OCI-M2 (cell line): ENCODE data around the gene INS.
A peak's percentile ranks its signal among the peaks of the same experiment; 100 is the strongest.

Experiments
- DNase-seq: peaks from one replicate; lab custom pipeline; 2025; ENCODE audit not compliant: unreplicated experiment; lab: John Stamatoyannopoulos, UW

Gene INS

DNA sequence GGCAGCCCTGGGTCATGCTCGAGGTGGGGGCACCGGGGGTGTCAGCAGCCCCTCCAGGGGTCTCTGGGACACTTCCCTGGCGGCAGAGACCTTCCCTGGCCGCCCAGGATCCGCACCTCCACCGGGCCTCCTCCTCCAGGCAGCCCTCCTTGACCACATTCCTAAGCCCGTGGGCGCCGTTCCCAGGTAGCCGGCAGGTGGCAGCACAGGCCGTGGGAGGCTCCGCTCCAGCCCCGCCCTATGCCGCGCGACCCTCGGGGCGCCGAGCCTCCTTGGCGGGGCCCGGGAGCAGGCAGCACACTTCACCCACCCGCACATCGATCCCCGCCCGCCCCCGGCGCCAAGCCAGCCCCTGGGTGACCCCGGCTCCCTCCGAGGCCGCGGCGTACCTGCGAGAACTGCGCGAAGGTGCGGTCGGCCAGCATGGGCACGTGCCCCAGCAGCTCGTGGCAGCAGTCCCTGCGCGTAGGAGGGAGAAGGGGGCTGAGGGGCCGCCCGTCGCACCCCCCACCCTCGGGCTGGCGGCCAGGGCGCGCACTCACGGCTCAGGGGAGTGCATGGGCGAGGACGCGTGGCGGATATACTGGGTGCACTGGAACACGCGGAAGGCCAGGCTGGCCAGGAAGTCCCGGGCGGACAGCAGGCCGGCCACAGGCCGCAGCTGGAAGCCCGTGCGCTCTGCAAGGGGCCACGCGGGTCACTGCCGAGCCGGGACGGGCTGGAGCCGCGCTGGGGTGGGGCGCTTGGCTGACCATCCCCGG is 5.3 kb upstream of the INS start:
- no peak for DNase-seq

GRCh38 chr11:2165571-2165970 is 4.6 kb upstream of the INS start:
- DNase-seq = no peak

DNA sequence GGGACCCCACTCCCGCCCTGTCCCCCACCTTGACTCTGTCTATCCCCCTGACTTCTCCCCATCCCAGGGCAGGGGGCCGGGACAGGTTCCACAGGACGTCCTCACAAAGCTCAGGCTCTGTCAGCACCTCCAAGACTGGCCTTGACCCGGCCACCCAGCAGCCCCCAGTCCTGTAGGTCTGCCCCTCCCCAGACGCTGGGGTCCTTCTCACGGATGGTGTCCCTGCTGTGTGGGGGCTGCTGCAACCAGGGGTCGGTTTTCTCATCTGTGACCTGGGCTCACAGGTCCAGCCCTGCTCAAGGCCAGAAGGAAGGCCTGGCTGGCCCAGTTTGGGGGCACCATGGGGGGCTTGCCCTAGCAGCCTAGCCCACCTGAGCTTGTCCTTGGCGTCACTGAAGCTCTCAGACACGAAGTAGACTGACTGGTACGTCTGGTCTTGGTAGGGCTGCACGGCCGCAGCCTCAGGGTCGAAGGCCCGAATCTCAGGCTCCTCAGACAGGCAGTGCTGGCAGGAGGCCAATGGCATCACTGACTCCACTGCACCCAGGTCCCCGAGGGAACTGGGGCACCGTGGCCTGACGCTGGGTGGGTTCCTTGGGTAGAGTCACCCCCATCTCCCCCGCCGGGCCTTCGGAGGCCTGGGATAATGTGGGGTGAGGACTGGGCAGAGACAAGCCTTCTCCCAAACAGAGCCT is 4.0 kb upstream of the INS start:
- no peak for DNase-seq

DNA sequence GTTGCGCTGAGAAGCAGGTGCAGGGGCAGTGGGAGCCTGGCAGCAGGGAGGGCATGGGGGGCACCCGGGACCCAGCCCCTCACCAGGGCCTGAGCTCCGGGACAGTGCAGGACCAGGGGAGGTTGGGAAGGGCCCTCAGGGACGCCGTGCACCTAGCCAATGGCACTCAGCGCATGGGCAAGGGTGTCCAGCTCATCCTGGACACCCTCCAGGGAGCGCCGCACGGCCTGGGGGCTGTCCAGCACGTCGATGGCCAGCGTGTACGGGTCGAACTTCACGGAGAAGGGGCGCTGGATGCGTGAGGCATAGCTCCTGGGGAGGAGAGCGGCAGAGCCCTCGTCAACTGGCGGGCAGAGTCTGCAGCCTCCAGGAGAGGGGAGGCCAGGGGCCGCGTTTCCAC is 3.1 kb upstream of the INS start:
- DNase-seq = no peak

- no peak for DNase-seq
Observed at GRCh38 chr11:2163428-2163978, 2.5 kb upstream of the INS start.

GRCh38 chr11:2159536-2160413 is 1.2 kb downstream of the INS start:
- DNase-seq = no peak

DNA sequence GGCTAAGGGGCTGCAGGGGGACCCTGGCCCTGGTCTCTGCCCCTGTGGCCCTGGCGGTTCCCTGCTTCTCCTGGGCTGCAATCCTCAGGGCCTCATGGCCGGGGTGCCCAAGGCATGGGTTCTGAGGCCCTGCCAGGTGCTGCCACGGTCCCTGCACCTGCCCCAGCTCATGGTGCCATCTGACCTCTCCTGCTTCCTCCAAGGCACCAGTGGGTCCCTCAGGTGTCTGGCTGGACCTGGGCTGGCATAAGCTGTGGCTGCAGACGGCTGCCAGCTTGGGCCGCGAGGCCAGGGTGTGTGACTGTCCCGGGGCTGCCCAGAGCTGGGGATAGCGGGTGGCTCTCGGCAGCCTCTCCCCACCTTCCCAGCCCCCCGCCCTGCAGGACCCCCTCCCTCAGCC is 2.0 kb downstream of the INS start:
- no peak for DNase-seq

DNA sequence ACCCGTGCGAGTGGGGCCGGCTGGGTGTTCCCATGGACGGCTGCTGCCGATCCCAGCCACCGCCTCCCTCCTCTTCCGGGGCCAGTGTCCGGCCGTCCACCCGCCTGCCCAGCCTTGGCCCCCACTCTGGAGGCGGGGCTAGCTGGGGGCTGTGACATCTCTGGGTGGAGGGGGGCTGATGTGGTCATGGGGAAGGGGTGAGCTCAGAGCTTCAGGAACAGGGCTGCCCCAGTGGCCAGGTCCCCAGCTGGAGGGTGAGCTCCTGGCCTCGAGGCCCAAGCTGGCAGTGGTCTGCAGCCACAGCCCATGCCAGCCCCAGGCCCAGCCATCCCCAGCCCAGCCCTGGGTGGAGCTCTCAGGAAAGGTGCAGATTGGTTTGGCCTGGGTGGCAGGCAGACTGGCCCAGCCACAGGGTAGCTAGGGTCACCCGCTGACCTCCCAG is 2.7 kb downstream of the INS start:
- no peak for DNase-seq

DNA sequence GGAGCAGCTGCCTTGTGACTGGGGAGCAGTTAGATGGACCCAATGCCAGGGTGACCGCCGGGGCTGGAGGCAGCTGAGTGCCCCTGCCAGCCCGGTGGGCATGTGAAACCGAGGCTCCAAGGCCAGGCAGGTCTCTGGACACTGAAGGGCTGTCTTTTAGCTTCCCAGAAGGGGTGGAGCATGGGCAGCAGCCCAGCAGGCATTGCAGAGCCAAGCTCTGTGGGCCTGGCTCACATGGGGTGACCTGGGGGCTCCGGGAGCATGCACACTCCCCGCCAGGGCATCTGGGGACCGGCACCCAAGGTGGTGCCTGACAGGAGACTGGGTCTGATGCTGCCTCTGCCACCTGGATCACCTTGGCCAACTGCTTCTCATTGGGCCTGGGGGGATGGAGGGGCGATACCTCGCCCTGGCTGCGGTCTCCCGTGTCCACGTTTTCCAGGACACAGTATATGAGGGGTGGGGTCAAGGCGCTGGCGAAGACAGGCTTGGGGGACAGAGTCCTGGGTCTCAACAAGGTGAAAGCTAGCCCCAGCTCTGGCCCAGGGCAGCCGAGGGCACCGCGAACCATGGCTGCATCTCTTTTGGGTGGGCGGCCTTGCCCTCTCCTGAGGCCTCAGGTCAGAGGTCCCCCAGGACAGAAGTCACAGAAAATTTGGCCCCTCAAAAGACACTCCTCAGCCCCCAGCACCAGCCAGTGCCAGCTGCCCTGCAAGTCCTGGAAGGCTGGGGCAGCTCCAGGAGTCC is 3.5 kb downstream of the INS start:
- DNase-seq = no peak

DNA sequence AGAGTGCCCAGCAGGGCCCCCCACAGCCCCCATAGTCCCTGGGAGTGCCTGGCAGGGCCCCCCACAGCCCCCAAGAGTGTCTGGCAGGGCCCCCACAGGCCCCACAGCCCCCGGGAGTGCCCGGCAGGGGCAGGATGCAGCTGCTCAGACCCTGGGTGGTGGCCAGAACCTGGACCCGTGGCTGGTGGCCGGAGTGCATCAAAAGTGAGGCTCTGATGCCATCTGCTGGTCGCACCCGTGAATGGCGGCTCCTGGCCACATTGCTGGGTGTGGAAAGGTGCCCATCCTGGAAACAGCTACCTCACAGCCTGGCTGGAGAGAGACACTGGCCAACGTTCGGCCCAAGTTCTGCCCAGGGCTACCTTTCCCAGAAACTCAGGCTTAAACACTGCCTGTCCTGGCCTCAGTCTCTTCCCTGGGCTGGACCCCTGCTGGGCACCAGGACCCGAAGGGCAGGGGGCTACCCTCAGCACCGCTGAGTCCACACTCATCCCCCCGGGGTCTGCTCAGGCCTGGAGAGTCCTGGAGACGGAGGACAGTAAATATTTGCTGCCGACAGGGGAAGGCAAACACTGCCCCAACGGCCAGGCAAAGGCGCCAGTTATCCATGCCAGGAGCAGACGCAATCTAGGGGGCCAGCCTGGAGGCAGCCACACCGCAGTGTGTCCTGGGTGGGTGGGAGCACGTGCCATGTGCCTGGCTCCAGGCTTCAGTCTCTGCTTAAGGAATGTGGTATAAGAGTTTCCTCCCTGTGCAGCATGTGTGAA is 4.4 kb downstream of the INS start:
- no peak for DNase-seq

- DNase-seq = no peak
Observed at GRCh38 chr11:2155511-2155910, 5.5 kb downstream of the INS start.

GRCh38 chr11:2154889-2155288 is 6.1 kb downstream of the INS start:
- no peak for DNase-seq

- no peak for DNase-seq
Observed at GRCh38 chr11:2154195-2154585, 6.8 kb downstream of the INS start.

- DNase-seq = no peak
Observed at GRCh38 chr11:2153581-2154194, 7.3 kb downstream of the INS start.

DNA sequence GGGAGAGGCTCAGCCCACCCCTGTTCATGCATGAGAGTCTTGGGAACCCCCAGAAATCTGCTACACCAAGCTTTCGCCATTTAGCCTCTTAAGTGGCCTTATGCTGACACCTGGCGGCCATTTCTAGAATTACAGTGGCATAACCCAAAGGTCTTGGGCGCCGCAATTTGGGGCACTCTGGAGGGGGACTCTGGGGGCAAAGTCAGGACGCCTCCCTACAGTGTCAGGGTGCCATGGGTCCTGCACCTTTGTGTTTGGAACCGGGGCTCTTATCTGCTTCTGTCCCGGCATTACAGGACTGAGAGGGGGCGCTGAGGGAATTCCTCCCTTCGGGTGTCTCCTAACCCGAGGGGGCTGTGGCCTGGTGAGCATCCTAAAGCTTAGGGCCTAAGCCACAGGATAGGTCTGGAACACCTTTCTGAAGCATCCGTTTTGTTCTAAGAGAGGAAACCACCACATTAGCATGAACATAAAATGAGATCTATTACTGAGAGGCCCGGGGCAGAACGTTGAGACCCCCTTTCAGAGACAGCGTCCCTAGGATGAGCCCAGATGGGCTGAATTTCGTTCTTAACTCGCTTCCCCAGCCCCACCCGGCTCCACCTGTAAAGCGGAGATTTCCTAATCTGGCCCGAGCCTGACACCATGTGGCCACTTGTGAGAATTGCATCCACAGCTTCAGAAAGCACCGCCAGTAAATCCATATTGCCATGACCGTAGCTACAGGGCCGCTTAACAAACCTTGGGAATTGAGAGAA is 9.3 kb downstream of the INS start:
- DNase-seq = peak; percentile 35

DNA sequence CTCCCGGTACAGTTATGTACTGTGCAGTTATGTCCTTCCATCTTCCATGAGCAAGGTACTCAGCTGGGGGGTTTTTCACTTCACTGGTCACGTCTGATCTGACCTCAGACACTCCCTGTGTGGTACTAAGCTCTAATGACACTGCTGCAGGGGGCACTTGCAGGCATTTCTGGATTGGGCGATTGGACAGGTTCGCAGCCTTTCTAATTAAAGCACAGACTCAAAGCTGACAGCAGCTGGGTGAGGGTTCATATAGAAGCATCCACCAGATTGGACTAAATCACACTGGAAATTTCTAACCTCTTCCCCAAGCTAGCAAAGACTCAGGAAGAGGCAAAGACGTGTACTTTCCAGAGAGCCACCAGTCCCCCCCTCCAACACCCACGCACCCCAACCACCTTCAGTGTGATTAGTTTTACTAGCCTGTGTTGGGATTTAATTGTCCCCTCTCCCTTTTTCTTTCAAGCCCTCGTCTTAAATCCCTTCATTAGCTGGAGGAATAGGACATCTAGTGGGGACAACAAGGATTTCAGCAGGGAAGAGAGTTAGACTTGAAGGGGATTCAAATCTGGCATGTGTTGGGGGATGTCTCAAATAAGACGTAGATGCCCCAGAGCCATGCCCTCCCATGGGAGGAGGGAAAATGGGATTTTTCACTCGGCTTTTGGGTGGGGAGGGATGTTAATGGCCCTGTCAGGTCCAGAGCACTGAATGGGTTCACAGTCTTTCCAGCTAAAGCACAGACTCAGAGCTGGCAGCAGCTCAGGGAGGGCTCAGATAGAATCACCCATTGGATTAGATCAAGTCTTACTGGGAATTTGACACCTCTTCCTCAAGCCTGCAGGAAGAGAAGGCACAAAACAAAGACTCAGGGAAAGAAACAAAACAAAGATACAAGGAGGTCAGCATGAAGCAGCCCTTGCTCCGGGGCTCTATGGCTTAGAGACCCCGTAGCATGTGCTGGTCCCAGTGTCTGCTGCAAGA is 10.9 kb downstream of the INS start:
- DNase-seq = no peak

DNA sequence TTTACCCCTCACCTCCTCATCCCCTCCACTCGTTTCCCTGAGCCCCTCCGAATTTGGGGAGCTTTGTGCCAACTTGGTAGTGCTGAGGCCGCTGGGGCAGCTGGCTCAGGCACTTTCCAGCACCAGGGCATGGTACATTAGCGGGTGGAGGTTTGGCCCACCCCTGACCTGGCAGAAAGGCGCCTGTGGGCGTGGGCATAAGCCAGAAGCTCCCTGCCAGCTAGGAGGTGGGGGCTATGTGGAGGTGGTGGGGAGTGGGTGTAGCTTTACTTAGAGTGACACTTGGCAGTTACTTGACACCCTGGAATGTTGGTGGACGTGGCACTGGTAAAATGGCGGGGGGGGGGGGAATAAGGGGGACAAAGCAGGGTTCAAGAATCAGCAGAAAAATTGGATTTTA is 11.5 kb downstream of the INS start:
- DNase-seq = no peak

- DNase-seq = no peak
Observed at GRCh38 chr11:2148595-2148994, 12.4 kb downstream of the INS start.
